Keratinocyte (primary cell): ENCODE results near the gene CIT.

Source experiments
- CTCF ChIP-seq, 3 experiments: IDR thresholded peaks in 1 of 3; conservative IDR thresholded peaks in 1 of 3; optimal IDR thresholded peaks in 1 of 3; 2 replicates in 2 of 3; 3 replicates in 1 of 3; pipeline versions ENCODE3 to v1.5.1; 2011; ENCODE audit warnings: low read length in 3 of 3, mild to moderate bottlenecking in 3 of 3, moderate library complexity in 2 of 3, control low read depth in 1 of 3, inconsistent platforms in 1 of 3; ENCODE audit not compliant: insufficient read depth in 2 of 3; ENCODE audit errors: extremely low read depth in 1 of 3
- EZH2 ChIP-seq: IDR thresholded peaks from one replicate; pipeline ENCODE4 v1.6.1; 2012; ENCODE audit warnings: inconsistent platforms, mild to moderate bottlenecking, low read length, moderate library complexity

GRCh38 chr12:119704065-119704747 lies 172.9 kb downstream of the CIT start:
- TF ChIP-seq EZH2: no peak
- no peak for TF ChIP-seq CTCF (optimal IDR thresholded peaks at IDR 0.05 in 1 of 3, IDR thresholded peaks at IDR 0.05 in 1 of 3, conservative IDR thresholded peaks at IDR 0.05 in 1 of 3; ENCODE audit: extremely low read depth in 1 of 3, insufficient read depth in 2 of 3, low read length in 3 of 3)
